ENCODE data around the gene SLC43A1. TPM values are rescaled to one million over a fixed set of nuclear protein-coding genes. Genes with fewer than 3 reads are reported as not detected.

Gene SLC43A1
- polyA plus RNA-seq, 1 donor, result 7.2 TPM

GRCh38 chr11:57529012-57529411 lies 13.5 kb upstream of the SLC43A1 start:
- no peak for DNase-seq

GRCh38 chr11:57527056-57527631 lies 11.6 kb upstream of the SLC43A1 start:
- DNase-seq, result peak; percentile 46

- DNase-seq, result no peak
Observed at GRCh38 chr11:57523419-57523818, 7.9 kb upstream of the SLC43A1 start.

GRCh38 chr11:57521116-57521515 lies 5.6 kb upstream of the SLC43A1 start:
- DNase-seq, result no peak

- no peak for DNase-seq
Observed at GRCh38 chr11:57516061-57516443, 550 bp upstream of the SLC43A1 start.

- DNase-seq, result peak; percentile 38
Observed at GRCh38 chr11:57514538-57515331, 767 bp downstream of the SLC43A1 start.

- DNase-seq, result peak; percentile 7
Observed at GRCh38 chr11:57513911-57514537, 1.5 kb downstream of the SLC43A1 start.

GRCh38 chr11:57513452-57513795 lies 2.1 kb downstream of the SLC43A1 start:
- no peak for DNase-seq

- DNase-seq, result no peak
Observed at GRCh38 chr11:57512646-57513451, 2.7 kb downstream of the SLC43A1 start.

GRCh38 chr11:57511741-57512430 lies 3.6 kb downstream of the SLC43A1 start:
- DNase-seq, result no peak

- DNase-seq, result no peak
Observed at GRCh38 chr11:57508341-57509170, 6.9 kb downstream of the SLC43A1 start.

GRCh38 chr11:57506522-57506921 lies 9.0 kb downstream of the SLC43A1 start:
- no peak for DNase-seq

GRCh38 chr11:57504511-57504910 lies 11.0 kb downstream of the SLC43A1 start:
- DNase-seq, result no peak

GRCh38 chr11:57502870-57503269 lies 12.6 kb downstream of the SLC43A1 start:
- DNase-seq, result no peak

GRCh38 chr11:57502376-57502775 lies 13.1 kb downstream of the SLC43A1 start:
- DNase-seq, result no peak

- DNase-seq, result no peak
Observed at GRCh38 chr11:57501953-57502352, 13.5 kb downstream of the SLC43A1 start.

GRCh38 chr11:57500926-57501325 lies 14.6 kb downstream of the SLC43A1 start:
- no peak for DNase-seq

GRCh38 chr11:57500515-57500914 lies 15.0 kb downstream of the SLC43A1 start:
- no peak for DNase-seq

- DNase-seq, result no peak
Observed at GRCh38 chr11:57499983-57500461, 15.5 kb downstream of the SLC43A1 start.

- peak; percentile 92 for DNase-seq
Observed at GRCh38 chr11:57499413-57499982, 16.0 kb downstream of the SLC43A1 start.

- DNase-seq, result no peak
Observed at GRCh38 chr11:57498540-57498939, 17.0 kb downstream of the SLC43A1 start.
